ENCODE data around the gene HS3ST3A1.

HS3ST3A1 gene

DNA sequence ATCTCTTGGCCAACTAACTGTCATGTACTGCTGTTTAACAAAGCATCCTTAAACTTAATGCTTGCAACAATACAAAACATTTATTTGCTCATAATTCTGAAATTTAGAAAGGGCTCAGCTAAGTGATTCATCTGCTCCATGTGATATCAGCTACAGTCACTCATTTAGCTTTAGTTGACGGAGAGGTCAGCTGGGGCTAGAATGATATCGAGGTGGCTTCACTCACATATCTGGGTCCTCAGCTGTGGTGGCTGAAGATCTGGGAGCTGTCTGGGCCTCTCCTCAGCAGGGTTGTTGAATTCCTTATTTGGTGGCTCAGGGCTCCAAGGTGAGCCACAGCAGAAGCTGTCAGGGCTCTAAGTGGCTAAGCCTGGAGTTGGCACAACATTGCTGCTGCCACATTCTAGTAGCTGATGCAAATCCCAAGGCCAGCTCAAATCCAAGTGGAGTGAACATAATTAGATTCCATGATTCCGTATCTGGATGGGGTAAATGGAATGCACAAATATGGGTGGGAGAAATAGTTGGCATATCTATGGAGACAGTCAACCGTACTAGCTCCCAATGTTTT is 62.8 kb downstream of the HS3ST3A1 start:
- TF ChIP-seq, protein P1, sequence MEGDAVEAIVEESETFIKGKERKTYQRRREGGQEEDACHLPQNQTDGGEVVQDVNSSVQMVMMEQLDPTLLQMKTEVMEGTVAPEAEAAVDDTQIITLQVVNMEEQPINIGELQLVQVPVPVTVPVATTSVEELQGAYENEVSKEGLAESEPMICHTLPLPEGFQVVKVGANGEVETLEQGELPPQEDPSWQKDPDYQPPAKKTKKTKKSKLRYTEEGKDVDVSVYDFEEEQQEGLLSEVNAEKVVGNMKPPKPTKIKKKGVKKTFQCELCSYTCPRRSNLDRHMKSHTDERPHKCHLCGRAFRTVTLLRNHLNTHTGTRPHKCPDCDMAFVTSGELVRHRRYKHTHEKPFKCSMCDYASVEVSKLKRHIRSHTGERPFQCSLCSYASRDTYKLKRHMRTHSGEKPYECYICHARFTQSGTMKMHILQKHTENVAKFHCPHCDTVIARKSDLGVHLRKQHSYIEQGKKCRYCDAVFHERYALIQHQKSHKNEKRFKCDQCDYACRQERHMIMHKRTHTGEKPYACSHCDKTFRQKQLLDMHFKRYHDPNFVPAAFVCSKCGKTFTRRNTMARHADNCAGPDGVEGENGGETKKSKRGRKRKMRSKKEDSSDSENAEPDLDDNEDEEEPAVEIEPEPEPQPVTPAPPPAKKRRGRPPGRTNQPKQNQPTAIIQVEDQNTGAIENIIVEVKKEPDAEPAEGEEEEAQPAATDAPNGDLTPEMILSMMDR (IDR thresholded peaks at IDR 0.05; ENCODE audit: extremely low read depth, insufficient read depth, missing control alignments): no peak
- in situ Hi-C loops (cut with MboI; ENCODE audit: low pct_unique_long_range_greater_than_20kb, low sequenced_read_pairs, unreplicated experiment): no loop called here
- no peak for DNase-seq (ENCODE audit: low spot score)

DNA sequence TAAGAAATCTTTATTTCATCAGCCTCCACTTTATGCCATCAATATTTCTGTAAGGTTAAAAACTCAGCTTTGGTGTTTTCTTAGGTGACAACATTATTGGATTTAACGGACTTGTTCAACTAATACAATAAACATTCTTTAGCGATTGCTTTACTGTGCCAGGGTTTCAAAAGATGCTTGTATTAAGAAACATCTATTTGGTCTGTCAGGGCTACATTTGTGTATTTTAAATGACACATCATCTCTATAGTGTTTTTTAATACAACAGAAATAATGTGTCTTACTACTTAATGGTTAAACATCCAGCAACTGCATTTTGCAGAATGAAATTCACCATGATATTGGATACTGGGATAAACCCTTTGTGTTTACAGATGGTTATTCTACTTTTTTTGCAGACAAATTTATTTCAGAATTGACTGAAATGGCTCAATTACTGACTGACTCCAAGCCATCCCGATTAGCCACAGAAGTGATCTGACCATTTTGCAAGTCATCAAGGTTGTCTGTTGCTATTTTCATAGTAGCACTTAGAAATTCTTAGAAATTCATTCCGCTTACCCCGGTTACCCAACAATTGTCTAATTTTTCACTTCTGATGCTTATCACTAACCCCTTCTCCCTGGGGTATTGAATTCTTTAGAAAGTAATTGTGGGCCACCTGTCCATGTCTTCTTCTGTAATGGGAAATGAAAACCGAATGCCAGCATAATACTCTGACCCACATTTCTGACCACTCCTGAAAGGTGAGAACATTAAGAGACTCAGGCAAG is 63.7 kb downstream of the HS3ST3A1 start:
- DNase-seq (ENCODE audit: low spot score): no peak
- TF ChIP-seq, protein P1 (IDR thresholded peaks at IDR 0.05; ENCODE audit: extremely low read depth, insufficient read depth, missing control alignments): no peak
- in situ Hi-C loops (cut with MboI; ENCODE audit: low pct_unique_long_range_greater_than_20kb, low sequenced_read_pairs, unreplicated experiment): no loop called here

DNA sequence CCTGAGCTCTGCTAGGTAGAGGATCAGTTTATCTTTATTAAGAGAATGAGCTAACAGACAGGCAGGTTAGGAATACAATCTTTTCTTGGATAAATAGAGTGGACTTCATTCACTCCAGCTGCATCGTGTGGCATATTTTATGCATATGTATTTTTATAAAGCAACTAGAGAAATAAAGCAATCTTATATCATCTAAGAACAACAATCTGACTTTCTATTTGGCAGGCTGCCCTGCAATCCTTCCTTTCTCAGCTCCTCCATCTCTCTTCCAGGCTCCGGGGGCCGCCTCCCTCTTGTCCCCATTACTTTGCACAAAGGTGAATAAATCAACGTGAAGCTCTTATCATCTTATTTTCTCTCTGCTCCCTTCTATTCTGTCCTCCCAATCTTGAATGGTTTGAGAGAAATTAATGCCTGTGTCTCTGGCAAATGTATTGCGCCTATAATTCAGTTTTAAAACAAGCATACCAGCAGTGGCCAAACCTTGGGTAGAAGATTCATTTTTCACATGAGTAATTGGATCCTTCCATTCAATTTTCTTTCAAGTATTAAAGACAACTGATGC is 64.5 kb downstream of the HS3ST3A1 start:
- in situ Hi-C loops (cut with MboI; ENCODE audit: low pct_unique_long_range_greater_than_20kb, low sequenced_read_pairs, unreplicated experiment): no loop called here
- TF ChIP-seq, protein P1 (IDR thresholded peaks at IDR 0.05; ENCODE audit: extremely low read depth, insufficient read depth, missing control alignments): no peak
- no peak for DNase-seq (ENCODE audit: low spot score)

DNA sequence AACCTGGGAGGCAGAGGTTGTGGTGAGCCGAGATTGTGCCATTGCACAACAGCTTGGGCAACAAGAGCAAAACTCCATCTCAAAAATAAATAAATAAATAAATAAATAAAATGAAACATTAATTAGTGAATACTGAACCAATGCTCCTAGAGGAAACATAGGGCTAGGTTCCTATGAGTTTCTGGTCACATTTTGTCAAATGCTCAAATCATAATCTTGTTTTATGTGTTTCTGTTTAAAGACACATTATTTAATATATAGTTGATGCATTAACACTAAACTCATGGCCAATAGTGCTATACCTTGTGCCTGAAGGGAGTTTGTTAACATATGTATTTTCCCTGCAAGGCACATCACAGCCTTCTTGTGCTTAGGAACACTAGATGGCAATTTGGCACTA is 66.8 kb downstream of the HS3ST3A1 start:
- in situ Hi-C loops (cut with MboI; ENCODE audit: low pct_unique_long_range_greater_than_20kb, low sequenced_read_pairs, unreplicated experiment): no loop called here
- TF ChIP-seq, protein P1 (IDR thresholded peaks at IDR 0.05; ENCODE audit: extremely low read depth, insufficient read depth, missing control alignments): no peak
- DNase-seq (ENCODE audit: low spot score): no peak

DNA sequence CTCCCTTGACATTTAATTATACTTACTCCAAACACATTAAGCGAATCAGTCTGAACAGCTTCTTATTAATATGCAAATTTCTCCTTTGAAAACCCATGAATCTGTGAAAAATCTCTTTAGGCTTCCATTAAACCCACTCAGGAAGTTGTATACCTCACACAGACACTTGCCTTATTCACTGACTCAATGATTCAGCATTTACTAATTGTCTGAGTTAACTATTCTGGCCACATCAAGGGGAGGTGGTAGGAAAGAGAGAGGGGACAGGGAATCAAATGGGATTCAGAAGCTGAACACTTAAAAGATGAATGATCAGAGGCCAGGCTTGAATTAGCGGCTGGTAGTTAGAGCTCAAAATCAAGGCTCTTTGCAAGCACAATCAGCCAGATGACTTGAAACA is 70.0 kb downstream of the HS3ST3A1 start:
- TF ChIP-seq, protein P1 (IDR thresholded peaks at IDR 0.05; ENCODE audit: extremely low read depth, insufficient read depth, missing control alignments): no peak
- in situ Hi-C loops (cut with MboI; ENCODE audit: low pct_unique_long_range_greater_than_20kb, low sequenced_read_pairs, unreplicated experiment): no loop called here
- no peak for DNase-seq (ENCODE audit: low spot score)

DNA sequence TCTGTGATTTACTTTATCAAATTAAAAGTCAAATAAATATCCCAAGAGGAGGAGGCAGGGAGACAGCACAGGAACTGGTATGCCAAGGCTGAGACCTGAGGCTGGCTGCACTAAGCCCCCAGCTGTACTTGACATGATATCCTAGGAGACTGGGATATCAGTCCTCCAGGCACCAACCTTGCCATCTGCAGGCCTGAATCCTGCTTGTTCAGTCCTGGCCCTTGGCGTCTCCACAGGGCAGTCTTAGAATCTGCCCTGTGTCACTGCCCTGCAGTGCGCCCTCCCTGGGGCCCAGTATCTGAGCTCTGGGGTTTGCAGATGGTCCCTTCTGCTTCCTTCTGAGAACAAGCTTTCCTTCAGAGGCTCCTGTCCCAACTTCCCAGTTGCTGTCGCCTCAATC is 75.9 kb downstream of the HS3ST3A1 start:
- in situ Hi-C loops (cut with MboI; ENCODE audit: low pct_unique_long_range_greater_than_20kb, low sequenced_read_pairs, unreplicated experiment): no loop called here
- no peak for DNase-seq (ENCODE audit: low spot score)
- TF ChIP-seq, protein P1 (IDR thresholded peaks at IDR 0.05; ENCODE audit: extremely low read depth, insufficient read depth, missing control alignments): no peak

Data from GM13977 (cell line).